Immature natural killer cell (primary cell): ENCODE measurements around the gene GPNMB. TPM values are rescaled to one million over a fixed set of nuclear protein-coding genes. Genes with fewer than 3 reads are reported as not detected.
A peak's percentile ranks its signal among the peaks of the same experiment; 100 is the strongest.

Source experiments
- DNase-seq, 3 donors: peaks; one replicate each; pipeline ENCODE4 v3.0.0; 2022; ENCODE audit warnings: mixed read lengths in 1 of 3
- H3K27ac Mint-ChIP-seq, 6 donors: one replicate each; pipeline ENCODE4 v1.8.0; 2020; ENCODE audit warnings: mixed read lengths in 6 of 6, mild to moderate bottlenecking in 5 of 6, inconsistent platforms in 4 of 6, moderate library complexity in 3 of 6
- H3K27me3 Mint-ChIP-seq, 3 donors: one replicate each; pipeline ENCODE4 v1.8.0; 2020 to 2021; ENCODE audit warnings: low read depth in 3 of 3, mild to moderate bottlenecking in 3 of 3, mixed read lengths in 3 of 3, moderate library complexity in 3 of 3, inconsistent platforms in 1 of 3
- H3K36me3 Mint-ChIP-seq, 3 donors: one replicate each; pipeline ENCODE4 v1.8.0; 2020; ENCODE audit warnings: mixed read lengths in 3 of 3, inconsistent platforms in 2 of 3, mild to moderate bottlenecking in 2 of 3
- H3K4me1 Mint-ChIP-seq, 2 donors: one replicate each; pipeline ENCODE4 v1.8.0; 2020; ENCODE audit warnings: inconsistent platforms in 2 of 2, mild to moderate bottlenecking in 2 of 2, mixed read lengths in 2 of 2, moderate library complexity in 1 of 2
- H3K4me3 Mint-ChIP-seq, 5 donors: one replicate each; pipeline ENCODE4 v1.8.0; 2020; ENCODE audit warnings: mild to moderate bottlenecking in 5 of 5, mixed read lengths in 5 of 5, inconsistent platforms in 3 of 5, moderate library complexity in 3 of 5
- H3K9me3 Mint-ChIP-seq, 6 donors: one replicate each; pipeline ENCODE4 v1.8.0; 2020; ENCODE audit warnings: mild to moderate bottlenecking in 6 of 6, mixed read lengths in 6 of 6, inconsistent platforms in 4 of 6, moderate library complexity in 3 of 6
- polyA plus RNA-seq, 3 donors: library from polyadenylated mRNA; unstranded; fragments of 300-500 nt; fragmentation: Illumina TruSeq; gene quantifications; one replicate each; pipeline ENCODE4 v1.2.3, GENCODE V29; 2021

GPNMB gene
- polyA plus RNA-seq, 3 donors from 2014 or later, result not detected

DNA sequence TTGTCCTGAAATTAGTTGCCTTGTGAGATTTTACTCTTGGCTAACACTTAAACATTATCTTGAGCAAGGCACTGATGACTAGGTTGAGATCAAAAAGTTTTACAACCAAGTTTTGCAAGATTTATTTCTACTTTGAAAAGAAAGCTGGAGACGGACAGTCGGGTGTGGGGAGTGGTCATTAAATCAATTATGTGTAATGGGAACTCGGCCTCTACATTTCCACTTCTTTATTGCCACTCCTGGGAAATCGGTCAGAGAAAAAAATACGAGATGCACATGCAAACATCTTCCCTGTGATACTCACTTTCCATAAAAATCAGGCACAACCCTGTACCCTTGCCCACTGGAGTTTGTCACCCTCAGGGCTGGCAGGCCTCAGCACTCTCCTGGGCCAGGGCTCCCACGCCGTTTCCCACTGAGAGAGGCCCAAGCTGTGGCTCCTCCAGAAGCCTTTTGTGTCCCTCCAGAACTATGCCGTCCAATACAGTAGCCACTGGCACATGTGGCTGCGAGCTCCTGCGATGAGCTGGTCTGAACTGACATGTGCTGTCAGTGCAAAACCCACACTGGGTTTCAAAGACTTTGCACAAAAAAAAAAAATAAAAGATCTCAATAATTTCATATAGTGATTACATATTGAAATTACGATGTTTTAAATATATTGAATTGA lies 7.5 kb upstream of the GPNMB start:
- Mint-ChIP-seq H3K9me3 (peaks cover 0 to 1% (median 0%) of the 10 kb centered on the region in 6 donors), H3K4me1 (no peaks in the 10 kb centered on the region), H3K36me3 (peaks cover 0 to 3% (median under 1%) of the 10 kb centered on the region in 3 donors), H3K4me3 (no peak overlapping the region), H3K27ac (no peak overlapping the region), H3K27me3 (peaks cover 0 to 9% (median 2%) of the 10 kb centered on the region in 3 donors)
- no peak for DNase-seq

DNA sequence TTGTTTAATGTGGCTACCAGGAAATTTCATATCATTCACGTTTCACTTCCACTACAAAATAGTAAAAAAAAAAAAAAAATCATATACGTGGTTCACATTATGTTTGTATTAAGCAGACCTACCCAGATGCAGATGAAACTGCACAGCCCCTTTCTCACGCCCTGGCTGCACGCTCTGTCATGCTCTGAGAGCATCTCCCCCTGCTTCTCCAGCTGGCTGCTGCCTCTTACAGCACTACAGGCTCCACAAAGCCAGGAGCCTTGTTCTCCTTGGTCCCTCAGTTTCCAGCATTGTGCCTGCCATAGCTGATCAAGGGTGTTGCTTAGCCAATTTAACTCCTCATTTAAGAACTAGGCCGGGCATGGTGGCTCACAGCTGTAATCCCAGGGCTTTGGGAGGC lies 6.9 kb upstream of the GPNMB start:
- no peak overlapping the region for H3K27ac Mint-ChIP-seq
- no peak overlapping the region for H3K4me3 Mint-ChIP-seq
- peaks cover 0 to 5% (median 4%) of the 10 kb centered on the region in 3 donors for H3K36me3 Mint-ChIP-seq
- DNase-seq, result no peak
- no peaks in the 10 kb centered on the region for H3K4me1 Mint-ChIP-seq
- H3K9me3 Mint-ChIP-seq, result peaks cover 0 to 1% (median 0%) of the 10 kb centered on the region in 6 donors
- peaks cover 0 to 11% (median 7%) of the 10 kb centered on the region in 3 donors for H3K27me3 Mint-ChIP-seq

DNA sequence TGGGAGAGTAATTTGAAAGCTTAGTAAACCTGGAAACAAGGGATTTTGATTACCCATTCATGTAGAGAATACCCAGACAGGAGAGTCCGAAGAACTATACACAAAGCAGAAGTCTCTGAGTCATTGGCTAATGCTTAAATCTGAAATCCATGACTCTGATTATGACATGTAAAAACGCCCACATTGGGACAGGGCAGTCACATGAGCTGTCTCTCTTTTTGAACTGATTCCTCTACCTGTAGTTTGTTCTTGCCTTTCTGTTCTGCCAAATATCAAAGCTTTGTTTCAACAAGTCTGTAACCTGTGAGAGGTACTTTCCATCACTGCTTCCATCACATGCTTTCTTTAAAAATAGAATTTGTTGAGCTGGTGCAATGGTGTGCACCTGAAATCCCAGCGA lies 4.3 kb upstream of the GPNMB start:
- Mint-ChIP-seq H3K27ac (no peak overlapping the region), H3K4me1 (no peaks in the 10 kb centered on the region), H3K27me3 (peaks cover 6 to 19% (median 6%) of the 10 kb centered on the region in 3 donors), H3K4me3 (no peak overlapping the region), H3K9me3 (peaks cover 0 to 1% (median 0%) of the 10 kb centered on the region in 6 donors), H3K36me3 (peaks cover 0 to 5% (median 4%) of the 10 kb centered on the region in 3 donors)
- DNase-seq, result no peak

DNA sequence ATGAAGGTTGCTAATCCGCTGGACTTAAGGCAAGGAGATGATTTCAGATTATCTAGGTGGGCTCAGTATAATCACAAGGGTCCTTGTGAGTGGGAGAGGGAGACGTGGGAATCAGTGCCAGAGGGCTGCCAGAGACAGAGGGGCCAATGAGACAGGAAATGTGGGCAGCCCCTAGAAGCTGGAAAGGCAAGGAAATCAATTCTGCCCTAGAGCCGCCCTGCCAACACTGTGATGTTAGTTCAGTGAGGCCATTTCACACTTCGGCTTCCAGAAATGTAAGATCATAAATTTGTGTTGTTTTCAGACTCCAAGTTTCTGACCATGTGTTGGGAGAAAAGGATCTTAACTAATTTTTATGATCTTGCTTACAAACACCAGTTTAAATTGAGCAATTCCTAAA lies 3.6 kb upstream of the GPNMB start:
- H3K9me3 Mint-ChIP-seq, result peaks cover 0 to 1% (median 0%) of the 10 kb centered on the region in 6 donors
- peaks cover 0 to 5% (median 4%) of the 10 kb centered on the region in 3 donors for H3K36me3 Mint-ChIP-seq
- no peaks in the 10 kb centered on the region for H3K4me1 Mint-ChIP-seq
- H3K4me3 Mint-ChIP-seq, result no peak overlapping the region
- no peak overlapping the region for H3K27ac Mint-ChIP-seq
- no peak for DNase-seq
- peaks cover 7 to 20% (median 7%) of the 10 kb centered on the region in 3 donors for H3K27me3 Mint-ChIP-seq

DNA sequence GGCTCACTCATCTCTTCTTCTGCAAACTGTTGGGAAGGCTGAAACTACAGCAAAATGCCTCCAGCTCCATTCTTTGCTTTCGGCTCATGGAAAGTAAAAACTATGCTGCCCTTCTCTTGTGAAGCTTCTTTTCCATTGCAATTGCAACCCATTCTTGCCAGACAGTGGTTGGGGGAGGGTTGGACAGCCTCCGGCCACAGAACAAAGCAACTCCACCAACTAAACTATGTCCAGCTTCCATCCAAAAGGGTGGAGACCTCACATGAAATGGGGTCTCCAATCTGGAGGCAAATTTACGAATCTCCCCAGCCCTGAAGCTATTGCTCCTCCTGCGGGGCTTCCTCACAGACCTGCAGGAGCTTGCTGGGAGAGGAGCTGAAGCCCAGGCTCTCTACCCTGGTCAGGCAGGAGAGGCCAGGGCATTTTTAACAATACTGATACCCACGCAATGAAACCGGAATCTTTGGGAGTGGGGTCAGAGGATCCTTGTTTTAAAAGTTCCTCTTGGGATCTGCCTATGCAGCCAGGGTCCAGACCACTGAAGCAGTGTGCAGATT lies 549 bp downstream of the GPNMB start:
- no peak overlapping the region for H3K4me3 Mint-ChIP-seq
- H3K36me3 Mint-ChIP-seq, result peaks cover 0 to 5% (median 4%) of the 10 kb centered on the region in 3 donors
- DNase-seq, result no peak
- no peaks in the 10 kb centered on the region for H3K9me3 Mint-ChIP-seq
- peaks cover 9 to 22% (median 18%) of the 10 kb centered on the region in 3 donors for H3K27me3 Mint-ChIP-seq
- H3K4me1 Mint-ChIP-seq, result no peaks in the 10 kb centered on the region
- no peak overlapping the region for H3K27ac Mint-ChIP-seq

DNA sequence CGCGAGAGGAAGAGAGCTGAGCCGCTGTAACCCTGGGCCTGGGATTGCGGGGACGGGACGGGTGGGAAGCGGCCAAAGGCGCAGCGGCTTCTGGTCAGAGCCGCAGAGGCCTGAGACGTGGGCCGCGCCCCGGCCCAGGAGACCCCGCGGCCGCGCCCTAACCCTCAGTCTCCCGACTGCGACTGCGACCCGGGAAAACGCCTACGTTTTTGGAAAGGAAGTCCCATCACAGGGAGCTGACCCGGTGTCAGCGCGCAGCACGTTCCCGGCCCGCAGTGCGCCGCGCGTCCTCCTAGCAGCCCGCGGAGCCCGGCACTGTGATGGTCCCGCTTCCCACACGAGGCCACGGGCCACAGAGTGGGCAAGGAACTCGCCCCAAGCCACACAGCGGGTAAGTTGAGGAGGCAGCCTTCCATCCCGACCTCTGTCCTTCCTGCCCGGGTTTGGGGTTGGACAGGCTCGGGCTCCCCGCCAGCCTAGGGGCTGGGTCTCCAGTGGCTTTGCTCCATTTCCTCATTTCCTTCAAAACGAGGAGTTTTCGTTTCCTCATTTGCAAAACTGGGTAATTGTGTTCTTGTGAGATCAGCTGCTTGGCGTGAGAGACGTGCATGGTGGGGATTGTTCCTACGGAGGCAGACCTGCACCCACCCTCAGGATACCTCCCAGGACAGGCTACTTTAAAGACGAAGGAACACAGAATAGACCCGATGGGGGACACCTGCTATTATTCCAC lies 1.2 kb downstream of the GPNMB start:
- Mint-ChIP-seq H3K27ac (no peak overlapping the region), H3K4me1 (no peaks in the 10 kb centered on the region), H3K9me3 (no peaks in the 10 kb centered on the region), H3K36me3 (peaks cover 0 to 5% (median 4%) of the 10 kb centered on the region in 3 donors), H3K27me3 (peaks cover 9 to 22% (median 18%) of the 10 kb centered on the region in 3 donors), H3K4me3 (no peak overlapping the region)
- DNase-seq, result no peak

DNA sequence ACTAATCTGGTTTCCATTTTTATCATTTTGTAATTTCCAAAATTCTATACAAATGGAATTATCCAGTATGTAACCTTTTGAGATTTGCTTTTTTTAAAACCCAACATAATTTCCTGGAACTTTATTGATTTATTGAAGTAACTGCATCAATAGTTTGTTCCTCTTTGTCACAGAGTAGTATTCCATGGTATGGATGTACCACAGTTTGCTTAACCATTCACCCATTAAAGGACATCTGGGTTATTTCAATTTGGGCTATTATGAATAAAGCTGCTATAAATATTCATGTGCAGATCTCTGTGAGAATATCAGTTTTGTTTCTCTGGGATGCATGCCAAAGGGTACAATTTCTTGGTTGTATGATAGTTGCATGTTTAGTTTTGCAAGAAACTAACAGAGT lies 2.9 kb downstream of the GPNMB start:
- H3K9me3 Mint-ChIP-seq, result no peaks in the 10 kb centered on the region
- no peak overlapping the region for H3K27ac Mint-ChIP-seq
- DNase-seq, result no peak
- H3K4me3 Mint-ChIP-seq, result no peak overlapping the region
- H3K4me1 Mint-ChIP-seq, result no peaks in the 10 kb centered on the region
- peaks cover 0 to under 1% (median 0%) of the 10 kb centered on the region in 3 donors for H3K36me3 Mint-ChIP-seq
- H3K27me3 Mint-ChIP-seq, result peaks cover 9 to 23% (median 19%) of the 10 kb centered on the region in 3 donors

DNA sequence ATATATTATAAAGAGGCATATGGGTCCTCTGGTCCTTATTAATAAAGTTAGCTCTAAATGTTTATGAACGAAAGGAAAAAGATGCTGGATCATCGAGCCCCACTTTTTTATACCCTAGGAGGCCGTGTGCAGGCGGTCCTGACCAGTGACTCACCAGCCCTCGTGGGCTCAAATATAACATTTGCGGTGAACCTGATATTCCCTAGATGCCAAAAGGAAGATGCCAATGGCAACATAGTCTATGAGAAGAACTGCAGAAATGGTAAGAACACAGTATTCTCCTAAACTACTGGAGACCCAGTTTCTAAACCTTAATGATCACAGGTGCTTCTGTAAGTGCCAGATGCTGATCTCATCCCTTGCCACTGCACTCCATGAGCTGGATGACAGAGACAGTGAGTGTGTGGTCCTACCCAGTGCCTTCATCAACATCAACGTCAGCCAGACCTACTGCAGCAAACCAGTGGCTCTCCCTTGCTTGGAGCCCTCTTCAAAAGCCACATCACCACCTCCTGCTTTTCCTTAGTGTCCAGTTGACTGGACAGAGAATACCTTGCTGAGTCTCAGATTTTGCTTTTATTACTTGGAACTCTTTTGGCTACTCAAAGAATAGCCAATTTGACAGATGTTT lies 7.6 kb downstream of the GPNMB start:
- no peak overlapping the region for H3K4me3 Mint-ChIP-seq
- no peaks in the 10 kb centered on the region for H3K9me3 Mint-ChIP-seq
- no peaks in the 10 kb centered on the region for H3K36me3 Mint-ChIP-seq
- DNase-seq, result no peak
- H3K27me3 Mint-ChIP-seq, result peaks cover 3 to 15% (median 12%) of the 10 kb centered on the region in 3 donors
- no peaks in the 10 kb centered on the region for H3K4me1 Mint-ChIP-seq
- no peak overlapping the region for H3K27ac Mint-ChIP-seq

DNA sequence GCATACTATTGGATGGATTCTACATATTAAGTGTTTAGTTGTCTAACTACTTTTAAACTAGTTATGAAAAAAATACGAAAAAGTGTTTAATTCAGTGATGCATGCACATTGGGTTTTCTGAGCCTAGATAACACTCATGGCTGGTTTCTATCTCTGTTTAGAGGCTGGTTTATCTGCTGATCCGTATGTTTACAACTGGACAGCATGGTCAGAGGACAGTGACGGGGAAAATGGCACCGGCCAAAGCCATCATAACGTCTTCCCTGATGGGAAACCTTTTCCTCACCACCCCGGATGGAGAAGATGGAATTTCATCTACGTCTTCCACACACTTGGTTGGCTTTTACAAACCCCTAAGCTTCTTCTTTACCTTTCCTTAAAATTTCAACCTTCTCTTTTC lies 10.2 kb downstream of the GPNMB start:
- Mint-ChIP-seq H3K4me1 (no peaks in the 10 kb centered on the region), H3K9me3 (no peaks in the 10 kb centered on the region), H3K4me3 (no peak overlapping the region), H3K27me3 (peaks cover 3 to 15% (median 10%) of the 10 kb centered on the region in 3 donors), H3K27ac (no peak overlapping the region), H3K36me3 (no peaks in the 10 kb centered on the region)
- no peak for DNase-seq

DNA sequence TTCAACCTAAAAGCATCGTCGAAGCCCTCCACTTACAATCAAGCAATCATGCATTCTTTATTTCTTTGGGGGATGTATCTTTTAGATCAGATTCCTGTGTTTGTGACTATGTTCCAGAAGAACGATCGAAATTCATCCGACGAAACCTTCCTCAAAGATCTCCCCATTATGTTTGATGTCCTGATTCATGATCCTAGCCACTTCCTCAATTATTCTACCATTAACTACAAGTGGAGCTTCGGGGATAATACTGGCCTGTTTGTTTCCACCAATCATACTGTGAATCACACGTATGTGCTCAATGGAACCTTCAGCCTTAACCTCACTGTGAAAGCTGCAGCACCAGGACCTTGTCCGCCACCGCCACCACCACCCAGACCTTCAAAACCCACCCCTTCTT lies 13.8 kb downstream of the GPNMB start:
- Mint-ChIP-seq H3K27ac (no peak overlapping the region), H3K27me3 (peaks cover 3 to 8% (median 6%) of the 10 kb centered on the region in 3 donors), H3K36me3 (no peaks in the 10 kb centered on the region), H3K4me1 (no peaks in the 10 kb centered on the region), H3K4me3 (no peak overlapping the region), H3K9me3 (no peaks in the 10 kb centered on the region)
- DNase-seq, result no peak

DNA sequence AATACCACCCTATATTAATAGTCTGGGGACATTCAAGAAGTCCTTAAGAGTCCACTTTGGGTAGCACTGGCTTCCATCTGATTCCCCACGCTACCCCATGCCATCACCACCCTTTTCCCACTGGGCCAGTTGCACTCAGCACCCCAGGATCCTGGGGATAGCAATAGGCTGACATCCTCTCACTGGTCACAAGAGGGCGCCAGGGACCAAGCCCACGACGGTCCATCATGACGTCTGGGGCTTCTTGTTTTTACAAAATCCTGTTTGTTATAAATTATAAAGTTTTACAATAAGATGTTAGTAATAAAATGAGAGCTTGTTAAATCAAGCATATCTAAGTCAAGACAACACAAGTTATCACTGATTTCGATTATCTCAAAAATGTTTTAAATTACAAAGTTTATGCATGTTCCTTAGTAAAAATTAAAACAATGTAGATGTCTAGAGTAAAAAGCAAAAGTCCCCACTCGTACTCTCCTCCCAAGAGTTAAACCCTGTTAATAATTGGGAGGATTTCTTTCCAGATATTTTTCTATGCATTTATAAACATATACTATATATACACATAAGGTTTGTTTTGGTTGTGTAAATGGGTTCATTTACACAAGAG lies 15.4 kb downstream of the GPNMB start:
- Mint-ChIP-seq H3K9me3 (no peaks in the 10 kb centered on the region), H3K4me1 (no peaks in the 10 kb centered on the region), H3K36me3 (no peaks in the 10 kb centered on the region), H3K27ac (no peak overlapping the region), H3K4me3 (no peak overlapping the region), H3K27me3 (peaks cover 0 to 8% (median 2%) of the 10 kb centered on the region in 3 donors)
- DNase-seq, result peak; percentile 18 to 40 (median 24)

DNA sequence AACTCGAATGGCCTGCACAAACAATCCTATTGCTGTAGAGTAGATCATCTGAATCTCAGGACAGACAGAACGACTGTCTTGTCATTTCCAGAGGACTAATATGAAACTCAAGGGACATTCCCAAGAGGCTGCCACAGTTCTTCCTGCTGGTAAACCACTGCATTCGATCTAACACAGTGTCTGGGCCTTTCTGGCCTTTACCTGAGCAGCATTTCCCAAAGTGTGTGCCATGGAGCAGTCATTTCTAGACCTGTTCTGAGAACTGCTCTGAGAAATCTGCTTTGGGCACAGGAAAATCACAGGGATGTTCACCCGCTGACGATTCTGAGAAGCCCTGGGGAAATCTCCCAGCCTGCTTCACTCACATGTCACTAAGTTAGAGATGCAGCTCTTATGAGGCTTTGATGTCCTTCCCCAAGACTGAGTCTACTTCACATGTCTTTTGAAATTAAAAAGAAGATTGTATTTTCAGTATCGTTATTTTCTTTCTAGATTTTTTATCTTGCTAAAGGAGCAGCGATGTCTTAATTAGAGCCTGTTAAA lies 18.4 kb downstream of the GPNMB start:
- H3K27ac Mint-ChIP-seq, result no peak overlapping the region
- H3K27me3 Mint-ChIP-seq, result peaks cover 0 to 7% (median 2%) of the 10 kb centered on the region in 3 donors
- H3K9me3 Mint-ChIP-seq, result no peaks in the 10 kb centered on the region
- H3K4me1 Mint-ChIP-seq, result no peaks in the 10 kb centered on the region
- H3K36me3 Mint-ChIP-seq, result no peaks in the 10 kb centered on the region
- no peak for DNase-seq
- no peak overlapping the region for H3K4me3 Mint-ChIP-seq

DNA sequence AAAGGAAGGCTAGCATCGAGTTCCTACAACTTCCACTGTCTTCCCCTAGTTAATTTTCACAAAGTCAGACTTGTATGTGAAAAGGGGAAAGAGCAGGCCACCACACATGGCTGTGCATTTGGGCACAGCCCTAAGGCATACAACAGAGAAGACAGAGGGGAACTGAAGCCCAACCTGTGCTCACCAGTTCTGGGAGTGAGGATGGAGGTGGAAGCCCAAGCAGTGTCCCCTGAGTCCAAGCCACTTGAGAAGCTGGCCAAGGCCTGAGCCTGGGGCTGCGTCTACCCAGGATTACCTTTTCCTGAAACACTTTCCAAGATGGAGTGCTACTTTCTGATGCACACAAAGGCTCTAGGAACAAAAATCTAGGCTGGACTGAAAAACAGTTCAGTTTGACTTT lies 20.3 kb downstream of the GPNMB start:
- peaks cover 0 to 7% (median 5%) of the 10 kb centered on the region in 3 donors for H3K27me3 Mint-ChIP-seq
- no peaks in the 10 kb centered on the region for H3K4me1 Mint-ChIP-seq
- no peak for DNase-seq

More for the DNA sequence above, 20.3 kb downstream of the GPNMB start:
- Mint-ChIP-seq H3K9me3 (no peaks in the 10 kb centered on the region), H3K36me3 (no peaks in the 10 kb centered on the region), H3K4me3 (no peak overlapping the region), H3K27ac (no peak overlapping the region)
